CD4-positive, alpha-beta T cell treated with Interleukin-1 beta for 1 hour (primary cell): ENCODE measurements around the gene CD83.

Experiments used
- DNase-seq, 2 donors: peaks; one replicate each; pipeline ENCODE4 v3.0.0-alpha.2; 2020 to 2022

CD83 gene

DNA sequence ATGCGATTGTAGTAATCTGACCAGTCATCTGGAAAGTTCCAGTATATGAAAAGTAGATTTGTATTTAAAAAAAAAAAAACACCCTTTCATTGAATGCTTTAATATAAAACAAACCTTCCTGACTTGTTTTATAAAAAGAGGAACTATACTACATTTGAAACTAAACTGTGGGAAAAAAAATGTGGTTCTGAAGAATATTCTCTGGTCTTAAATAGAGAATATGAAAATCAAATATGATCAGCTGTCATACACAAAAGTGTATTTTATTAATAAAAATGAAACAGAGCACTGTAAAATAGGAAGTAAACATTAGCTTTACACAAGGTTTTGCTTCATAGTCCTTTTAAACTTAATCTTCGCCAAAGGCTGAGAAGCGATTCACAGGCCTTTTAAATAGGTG lies 25.3 kb upstream of the CD83 start:
- DNase-seq = no peak

DNA sequence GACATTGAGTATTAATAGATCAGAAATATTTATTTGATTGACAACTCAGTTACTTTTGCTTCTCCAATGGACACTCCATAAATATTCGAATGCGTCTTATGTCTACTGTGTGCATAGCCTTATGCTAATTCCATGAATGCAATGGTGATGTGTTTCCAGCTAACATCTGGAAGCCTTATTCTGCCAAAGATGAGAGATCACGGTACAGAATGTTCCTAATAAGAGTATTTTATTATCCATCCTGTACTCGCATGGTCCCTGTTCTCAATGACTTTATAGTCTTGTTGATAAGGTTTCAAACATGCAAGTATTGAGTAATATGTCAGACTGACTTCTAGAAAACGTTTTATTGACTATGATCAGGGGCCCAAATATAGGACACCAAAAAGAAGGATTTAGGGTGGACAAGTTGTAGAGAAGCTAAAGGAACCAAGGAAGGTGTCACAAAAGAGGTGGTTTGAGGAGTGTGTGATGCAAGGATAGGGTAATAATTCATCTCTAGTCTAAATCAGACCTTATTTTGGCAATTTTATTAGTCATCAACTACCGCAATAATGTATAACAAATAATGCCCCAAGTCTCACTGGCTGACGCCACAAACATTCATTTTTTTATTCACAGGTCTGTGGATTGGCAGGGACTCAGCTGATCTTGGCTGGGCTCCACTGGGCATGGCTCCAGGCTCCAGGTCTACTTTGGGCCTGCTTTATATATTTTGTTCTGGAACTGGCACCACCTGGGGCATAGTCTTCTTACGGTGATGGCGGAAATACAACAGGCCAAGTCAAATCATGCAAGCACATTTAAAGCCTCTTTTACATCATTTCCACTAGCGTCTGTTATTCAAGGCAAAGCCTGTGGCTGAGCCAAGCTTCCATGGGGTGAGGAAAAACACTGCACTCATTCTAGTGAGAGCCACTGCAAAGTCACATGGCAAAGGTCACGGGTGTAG lies 24.5 kb upstream of the CD83 start:
- no peak for DNase-seq

DNA sequence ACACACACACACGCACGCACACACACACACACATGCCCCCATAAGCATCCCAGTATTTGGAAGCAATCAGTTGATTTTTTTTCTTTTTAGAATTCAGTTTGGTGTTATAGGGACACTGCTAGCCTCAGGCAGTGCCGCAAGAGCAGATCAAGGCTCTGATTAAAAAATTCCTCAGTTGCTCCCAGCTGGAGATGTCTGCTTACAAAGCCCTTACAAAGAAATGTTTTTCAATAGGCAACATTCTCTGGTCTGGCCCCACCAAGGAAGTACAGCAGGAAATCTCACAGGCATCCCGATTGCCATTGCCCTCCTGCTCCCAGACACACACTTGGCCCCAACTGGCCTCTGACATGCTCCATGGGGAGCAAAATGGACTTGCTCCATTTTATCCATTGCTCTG lies 22.9 kb upstream of the CD83 start:
- DNase-seq = no peak

DNA sequence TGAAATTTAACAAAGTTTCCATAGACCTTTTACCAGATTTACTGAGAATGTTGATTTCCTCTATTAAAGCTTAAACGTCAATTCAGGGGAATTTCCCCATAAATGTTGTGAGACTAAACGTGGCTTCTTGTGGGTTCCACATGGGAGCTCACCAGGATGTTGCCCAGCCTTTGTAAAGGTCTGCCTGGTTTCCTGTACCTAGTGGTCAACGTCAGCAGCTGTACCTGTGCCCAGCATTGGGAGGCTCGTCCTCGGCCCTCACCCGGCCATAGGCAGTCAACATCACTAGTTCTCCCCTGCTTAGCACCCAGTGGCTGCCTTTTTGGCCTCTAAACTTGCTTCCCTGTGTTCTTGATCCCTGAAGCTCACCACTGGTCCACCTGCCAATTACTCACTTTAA lies 22.1 kb upstream of the CD83 start:
- peak in 1 of 2 donors; percentile 76 for DNase-seq

DNA sequence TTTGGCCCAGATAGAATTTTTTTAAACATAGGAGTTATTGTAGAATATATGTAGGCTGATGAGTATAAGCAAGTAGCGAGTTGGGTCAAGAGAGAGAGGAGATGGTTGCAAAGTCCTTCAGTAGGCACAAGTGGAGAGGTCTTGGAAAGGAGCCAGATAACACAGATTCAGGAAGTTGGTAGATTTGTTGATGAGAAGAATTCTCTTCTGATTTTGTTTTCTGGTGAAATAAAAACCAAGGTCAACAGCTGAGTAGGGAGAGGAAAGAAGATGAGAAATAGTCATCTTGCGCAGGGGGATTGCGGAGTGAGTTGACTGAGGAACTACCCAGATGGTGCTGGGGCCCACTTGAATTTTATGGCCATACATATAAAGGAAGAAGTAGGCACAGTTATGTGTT lies 17.4 kb upstream of the CD83 start:
- DNase-seq = peak in 1 of 2 donors; percentile 13

DNA sequence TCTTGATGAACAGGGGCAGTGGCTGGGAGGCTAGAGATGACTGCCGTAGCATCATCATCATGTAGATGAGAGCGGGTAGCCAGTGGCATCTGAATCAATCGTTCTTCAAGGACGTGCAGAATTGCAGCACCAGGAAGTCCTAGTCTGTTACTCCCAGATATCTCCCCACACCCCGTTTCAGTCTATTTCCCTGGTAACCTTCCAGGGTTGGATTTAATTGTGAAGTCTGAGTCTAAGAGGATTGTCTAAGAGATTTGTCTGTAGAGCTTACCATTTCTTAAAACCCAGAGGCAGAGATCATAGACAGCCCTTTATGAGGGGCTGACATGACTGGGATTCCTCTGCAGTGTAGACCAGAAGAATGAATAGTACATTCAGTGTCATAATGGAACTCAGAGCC lies 16.6 kb upstream of the CD83 start:
- no peak for DNase-seq

DNA sequence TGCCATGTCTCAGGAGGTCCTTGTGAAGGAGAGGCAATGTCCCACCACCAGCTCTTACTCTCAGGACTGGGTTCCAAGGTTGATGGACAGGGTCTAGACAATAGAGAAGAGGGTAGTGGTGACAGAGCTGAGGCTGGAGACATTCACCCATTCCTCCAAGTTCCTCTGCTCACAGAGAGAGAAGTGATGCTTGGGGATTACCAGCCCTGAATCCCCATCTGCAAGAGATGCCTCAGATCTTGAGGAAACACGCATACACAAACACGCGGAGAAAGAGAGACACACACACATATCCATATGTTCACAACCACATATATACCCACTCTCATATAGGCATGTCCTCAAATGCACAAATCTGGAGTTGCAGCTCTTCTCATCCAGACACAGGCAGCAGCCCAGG lies 15.2 kb upstream of the CD83 start:
- DNase-seq = no peak

DNA sequence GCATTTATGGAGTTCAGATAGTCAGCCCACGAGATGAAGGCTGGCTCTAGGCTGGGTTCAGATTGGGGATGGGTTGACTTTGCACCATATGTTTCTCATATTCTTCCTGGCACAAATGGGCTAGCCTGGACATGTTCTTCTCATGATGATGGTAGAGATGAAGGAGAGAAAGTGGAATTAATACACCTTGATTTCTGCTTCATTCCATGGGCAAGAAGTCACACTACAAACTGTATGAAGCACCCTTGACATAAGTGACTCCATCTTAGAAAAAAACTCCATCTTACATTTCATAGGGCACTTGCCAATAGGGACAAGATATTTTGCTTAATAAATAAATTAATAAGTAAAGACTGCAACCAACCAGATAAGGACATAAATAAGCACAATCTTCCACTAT lies 12.0 kb upstream of the CD83 start:
- no peak for DNase-seq

DNA sequence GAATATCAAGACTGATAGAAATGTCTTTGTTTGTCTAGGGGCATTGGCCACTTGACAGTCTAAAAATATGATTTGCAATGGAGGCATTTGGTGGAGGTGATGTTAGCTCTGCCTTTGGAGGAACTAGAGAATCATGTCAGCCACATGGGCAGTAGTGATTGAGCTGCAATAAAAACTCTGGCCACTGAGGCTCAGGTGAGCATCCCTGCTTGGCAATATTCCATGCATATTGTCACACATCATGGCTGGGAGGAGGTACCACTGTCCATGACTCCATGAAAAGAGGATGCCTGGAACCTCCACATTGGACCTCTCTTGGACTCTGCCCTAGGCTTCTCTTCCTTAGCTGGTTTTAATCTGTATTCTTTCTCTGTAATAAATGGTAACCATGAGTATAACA lies 10.6 kb upstream of the CD83 start:
- DNase-seq = no peak

DNA sequence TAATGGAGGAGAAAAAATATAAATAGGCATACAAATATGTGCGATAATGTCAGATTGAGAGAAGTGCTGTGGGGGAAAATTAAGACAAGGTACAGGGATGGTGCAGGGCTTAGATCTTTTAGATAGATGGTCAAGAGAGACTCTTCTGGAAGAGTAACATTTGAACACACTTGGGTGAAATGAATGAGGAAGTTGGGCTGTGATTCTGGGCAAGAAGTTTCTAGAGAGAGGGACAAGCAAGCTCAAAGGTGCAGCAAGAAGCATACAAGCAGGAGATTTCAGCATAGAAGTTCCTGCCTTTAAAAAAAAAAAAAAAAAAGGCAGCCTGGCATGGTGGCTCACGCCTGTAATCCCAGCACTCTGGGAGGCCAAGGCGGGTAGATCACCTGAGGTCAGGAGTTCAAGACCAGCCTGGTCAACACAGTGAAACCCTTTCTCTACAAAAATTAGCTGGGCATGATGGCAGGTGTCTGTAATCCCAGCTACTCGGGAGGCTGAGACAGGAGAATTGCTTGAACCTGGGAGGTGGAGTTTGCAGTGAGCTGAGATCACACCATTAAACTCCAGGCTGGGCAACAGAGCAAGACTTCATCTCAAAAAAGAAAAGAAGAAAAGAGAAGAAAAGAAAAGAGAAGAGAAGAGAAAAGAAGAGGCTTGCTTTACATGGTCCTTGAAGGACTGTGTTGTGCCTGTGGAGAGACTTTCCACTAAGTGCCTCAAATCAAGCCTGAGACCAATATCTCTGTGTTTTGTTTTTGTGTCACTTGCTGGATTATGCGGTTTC lies 9.7 kb upstream of the CD83 start:
- no peak for DNase-seq

DNA sequence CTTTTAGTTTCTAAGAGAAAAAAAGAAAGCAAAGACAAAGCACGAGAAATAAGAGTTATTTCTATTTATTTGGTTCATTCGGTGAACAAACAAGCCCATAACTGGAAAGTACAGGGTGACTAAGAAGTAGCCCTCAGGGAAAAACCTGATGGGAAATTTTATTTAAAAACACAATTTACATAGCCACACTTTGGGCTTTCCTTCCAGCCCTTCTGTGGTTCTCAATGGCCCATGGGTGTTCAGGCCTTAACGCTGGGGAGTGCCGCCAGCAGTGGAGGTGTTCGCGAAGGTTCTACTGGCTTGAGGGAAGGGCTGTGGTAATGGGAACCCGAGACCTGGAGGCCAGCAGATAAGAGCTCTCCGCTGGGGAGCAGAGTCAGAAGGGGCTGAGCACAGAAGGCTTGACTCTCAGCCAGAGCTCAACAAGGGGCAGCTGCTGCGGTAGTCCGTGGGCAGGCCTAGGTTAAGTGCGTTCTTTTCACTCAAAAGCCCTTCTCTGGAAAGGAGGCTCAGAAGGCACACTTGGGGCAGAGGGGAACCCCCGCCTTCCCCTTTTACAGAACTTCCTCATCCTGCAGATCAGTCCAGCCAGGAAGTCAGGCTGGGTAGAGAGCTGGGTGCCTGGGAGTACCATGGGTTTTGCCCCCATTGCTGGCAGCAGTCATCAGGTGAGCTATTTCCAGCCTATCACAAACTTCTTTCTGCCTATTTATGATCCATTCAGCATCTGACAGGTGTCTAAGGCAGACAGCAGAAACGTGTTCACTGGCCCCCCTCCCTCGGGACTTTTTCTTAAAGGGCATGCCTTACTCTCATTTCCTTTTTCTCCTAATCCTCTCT lies 8.8 kb upstream of the CD83 start:
- DNase-seq = peak; percentile 45 to 83

DNA sequence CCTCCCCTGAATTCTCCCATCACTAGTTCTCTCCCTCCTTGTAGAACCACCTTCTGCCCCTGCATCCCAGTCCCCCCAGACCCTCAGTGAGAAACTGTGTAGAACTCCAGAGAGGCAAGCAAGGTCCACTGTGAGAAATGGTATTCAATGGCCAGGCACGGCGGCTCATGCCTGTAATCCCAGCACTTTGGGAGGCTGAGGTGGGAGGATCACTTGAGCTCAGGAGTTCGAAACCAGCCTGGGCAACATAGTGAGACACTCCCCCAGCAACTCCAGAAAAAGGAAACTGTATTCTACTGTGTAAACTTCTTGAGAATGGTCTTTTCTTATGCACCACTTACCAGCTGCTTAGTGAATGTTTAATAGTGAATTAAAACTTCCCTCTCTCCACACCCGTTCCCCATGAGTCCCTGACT lies 8.2 kb upstream of the CD83 start:
- no peak for DNase-seq

DNA sequence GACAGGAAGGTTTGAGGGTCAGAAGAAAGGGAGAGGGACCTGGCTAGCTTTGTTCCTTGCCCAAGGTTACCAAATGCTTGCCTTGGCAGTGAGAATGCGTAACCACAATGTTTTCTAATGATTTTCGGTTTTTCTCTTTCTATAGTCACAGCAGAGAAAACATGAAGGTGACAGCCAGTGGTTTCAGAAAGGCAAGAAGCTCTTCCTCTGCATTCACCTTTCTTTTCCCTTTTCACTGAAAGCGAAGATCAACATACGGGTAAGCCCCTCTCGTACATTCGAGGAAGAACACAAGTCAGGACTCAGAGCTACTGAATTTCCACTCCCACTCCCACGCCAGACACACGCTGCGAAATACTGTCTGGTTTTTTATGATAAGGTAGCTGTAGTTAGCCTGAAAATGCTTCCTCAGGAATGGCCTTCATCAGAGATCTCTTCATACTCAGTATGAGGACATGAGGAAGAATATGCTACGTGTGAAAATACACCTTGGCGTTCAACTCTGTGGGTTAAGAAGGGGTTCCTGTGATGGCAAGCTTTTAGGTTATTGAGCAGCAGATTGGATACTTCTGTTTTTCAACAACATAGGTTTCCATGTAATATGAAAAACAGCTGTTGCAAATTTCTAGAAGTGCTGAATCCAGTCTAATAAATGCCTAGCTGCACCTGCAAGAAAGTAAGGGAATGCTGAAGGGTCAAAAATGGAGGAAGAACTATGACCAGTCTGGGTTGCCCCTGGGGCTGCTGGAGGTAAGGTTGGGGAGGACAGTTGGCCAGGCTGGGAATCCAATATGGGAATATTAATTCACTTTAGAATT lies 7.4 kb upstream of the CD83 start:
- no peak for DNase-seq

DNA sequence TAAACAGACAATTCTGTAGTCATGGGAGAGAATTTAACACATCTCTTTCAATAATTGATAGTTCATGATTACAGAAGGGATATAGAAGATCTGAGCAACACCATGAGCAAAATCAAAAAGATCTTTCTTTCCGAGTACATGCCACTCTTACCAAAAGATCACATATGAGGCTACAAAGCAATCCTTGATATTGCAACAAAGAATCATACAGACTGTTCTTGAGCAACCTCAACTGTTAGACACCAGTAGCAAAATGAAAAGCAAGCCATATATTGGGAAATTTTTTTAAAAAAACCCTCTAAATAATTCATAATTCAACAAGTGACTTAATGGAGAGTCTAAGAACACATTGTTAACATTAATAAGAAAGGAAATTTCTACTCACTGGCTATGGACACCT lies 3.6 kb upstream of the CD83 start:
- DNase-seq = no peak

DNA sequence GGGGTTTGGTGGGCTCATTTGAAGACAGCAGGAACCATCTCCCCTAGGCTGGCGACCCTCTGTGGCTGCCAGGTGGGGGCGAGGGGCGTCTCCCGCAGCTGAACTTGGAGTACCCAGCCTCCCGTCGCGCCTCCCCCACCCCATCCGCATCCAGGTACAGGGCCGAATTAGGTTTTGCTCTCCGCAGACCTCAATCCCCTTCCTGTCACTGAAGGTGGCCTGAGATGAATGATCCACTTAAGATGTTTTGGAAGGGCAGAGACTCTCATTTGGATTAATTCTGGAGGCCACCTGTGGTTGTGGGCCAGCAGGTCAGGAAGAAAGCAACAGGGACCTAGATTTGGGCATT lies 493 bp downstream of the CD83 start:
- DNase-seq = no peak

DNA sequence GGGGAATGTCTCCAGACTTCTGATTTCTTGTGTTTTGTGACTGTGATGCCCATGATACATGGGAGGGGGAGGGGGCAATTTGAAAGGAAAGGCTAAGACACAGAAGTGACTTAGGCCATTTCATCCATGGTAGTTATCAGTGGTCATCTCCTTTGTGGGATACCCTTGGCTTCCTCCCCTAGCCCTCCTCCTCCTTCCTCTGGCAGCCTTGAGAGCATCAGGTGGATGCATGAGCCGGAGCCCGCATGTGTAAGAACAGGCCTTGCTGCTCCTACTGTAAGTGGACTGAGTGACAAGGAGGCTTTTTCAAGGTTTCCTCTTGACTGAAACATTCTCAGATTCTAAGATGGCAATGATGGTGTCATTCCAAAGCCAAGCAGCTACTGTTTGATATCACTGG lies 874 bp downstream of the CD83 start:
- DNase-seq = no peak

DNA sequence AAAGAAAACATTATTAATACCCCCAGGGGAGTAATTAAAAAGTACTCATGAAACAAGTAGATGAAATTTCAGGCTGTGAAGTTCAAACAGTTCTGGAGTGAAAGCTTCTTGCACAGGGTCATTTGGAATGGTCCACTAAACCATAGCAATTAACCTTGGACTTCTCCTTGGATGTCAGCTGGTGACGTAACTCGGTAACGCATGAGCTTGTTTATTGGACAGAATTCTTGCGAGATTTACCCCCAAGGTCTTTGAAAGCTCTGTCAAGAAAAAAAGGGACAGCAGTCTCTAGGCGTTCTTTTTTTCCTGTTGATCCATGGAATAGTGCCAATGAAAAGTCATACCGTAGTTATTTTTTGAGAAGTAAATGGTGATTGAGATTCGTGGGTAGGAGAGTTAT lies 2.2 kb downstream of the CD83 start:
- DNase-seq = no peak

DNA sequence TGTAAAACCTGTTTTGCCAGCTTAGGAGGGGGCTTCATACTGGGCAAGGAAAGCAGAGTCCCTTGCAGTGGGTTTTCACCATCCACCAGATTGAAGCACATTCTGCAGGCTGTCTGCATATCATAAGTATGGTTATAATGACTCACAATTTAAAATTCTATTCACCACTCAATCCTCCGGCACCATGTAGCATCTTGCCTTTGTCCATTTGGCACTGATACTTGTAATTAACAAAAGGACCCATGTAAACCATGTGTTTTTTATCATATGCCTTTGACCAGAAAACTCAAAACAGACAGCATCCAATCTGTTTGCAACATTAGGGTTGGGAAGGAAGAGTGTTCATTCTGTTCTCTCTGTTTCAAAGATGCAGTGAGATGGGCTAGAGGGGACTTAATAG lies 3.0 kb downstream of the CD83 start:
- no peak for DNase-seq

DNA sequence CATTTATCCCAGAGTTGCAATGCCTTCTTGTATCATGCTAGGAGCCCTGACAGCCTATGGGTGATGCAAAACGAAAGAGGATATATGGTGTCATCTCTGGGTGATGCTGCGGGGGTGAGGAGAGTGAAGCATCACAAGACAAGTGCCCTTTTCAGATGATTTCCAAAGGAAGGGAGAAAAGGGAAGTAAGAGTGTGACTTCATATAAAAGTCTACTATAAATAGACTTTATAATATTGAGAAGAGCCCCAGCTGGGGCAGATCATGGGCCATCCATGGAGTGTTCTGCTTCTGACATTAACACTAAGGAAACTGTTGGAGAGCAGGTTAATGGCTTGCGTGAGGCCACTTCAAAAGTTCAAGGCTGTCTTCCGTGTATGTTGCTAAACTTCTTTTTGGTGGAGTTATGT lies 4.4 kb downstream of the CD83 start:
- peak; percentile 39 to 81 for DNase-seq

DNA sequence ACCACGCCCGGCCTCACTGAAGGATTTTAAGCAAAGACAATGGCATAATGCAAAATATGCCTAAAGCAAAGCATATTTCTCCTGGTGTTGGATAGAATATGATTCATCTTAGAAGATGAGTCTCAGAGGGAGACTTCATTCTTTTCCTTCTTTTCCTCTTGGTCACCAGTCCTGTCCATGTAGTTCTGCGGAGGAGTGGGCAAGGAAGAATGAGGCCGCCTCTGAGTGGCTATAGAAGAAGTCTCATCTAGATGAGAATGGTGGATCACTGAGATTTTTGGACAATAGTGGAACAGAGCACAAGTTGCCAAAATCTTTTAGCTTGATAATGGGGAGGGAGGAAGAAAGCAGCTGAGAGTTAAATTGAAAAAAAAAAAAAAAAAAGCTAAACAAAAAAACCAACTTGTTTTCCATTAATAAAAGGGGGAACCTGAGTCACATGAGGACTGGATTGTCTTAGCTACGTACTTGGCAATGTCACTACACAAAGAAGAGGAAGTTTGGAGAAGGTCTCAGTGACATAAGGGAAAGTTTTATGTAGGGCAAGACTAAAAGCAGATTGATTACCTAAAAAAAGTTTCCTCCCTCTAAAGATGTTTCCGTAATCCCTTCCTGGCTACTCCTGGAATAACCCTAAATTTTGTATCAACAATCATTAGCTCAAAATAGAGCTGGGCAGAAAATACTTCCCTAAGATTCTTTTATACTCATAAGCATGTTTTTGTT lies 6.0 kb downstream of the CD83 start:
- DNase-seq = no peak

DNA sequence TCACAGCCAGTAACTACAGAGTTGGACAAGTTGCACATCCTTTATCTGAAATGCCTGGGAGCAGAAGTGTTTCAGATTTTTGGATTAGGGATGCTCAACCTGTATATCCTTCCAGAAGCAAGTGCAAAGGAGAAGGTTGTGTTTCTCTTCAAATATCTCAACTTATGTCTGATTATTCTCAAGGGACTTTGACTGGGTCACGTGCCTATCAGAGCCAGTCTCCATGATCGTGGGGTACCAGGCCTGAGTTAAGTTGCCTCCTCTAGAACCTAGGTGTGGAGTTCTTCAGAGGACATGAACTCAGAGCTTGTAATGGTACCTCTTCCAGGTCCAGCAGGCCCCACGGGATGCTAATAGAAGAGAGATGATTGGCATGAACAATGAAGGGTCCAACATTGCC lies 7.8 kb downstream of the CD83 start:
- no peak for DNase-seq

DNA sequence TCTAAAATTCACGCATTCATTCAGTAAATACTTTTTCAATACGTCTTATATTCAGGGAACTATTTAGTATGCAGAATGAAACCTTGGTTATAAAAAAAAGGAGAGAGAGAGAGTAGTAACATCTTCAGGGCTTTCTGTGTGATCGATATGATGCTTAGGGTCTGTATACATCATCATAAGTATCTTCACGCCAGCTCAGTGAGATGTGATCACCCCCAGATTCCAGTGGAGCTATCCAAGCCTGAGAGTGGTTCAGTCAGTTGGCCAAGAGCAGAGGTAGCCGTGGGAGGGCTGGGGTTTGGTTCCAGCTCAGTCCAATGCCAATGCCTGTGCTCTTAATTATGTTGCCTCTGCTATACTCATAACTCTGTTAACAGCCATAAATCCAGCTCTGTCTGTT lies 8.6 kb downstream of the CD83 start:
- no peak for DNase-seq
